RWPE1 (cell line): ENCODE results near the gene USP24.

ENCODE experiments used
- CTCF ChIA-PET: fragments of 350-600 bp; sonication (Branson Sonifier 250); formaldehyde crosslinking; extraction: SDS; loops from one replicate; lab custom pipeline; 2021; lab: Yijun Ruan, JAX
- POLR2A ChIA-PET: fragments of 400-600 bp; formaldehyde crosslinking; extraction: SDS; loops from one replicate; lab custom pipeline; 2020; ENCODE audit warnings: antibody characterized with exemption; ENCODE audit not compliant: low non-redundant PET; lab: Yijun Ruan, JAX
- DNase-seq: peaks from one replicate; pipeline ENCODE4 v3.0.0; 2012; ENCODE audit warnings: low spot score
- H3K27ac ChIP-seq: fragments of 450-650 bp; 2 replicates; pipeline ENCODE4 v1.5.1; 2017
- CTCF ChIP-seq: fragments of 450-650 bp; conservative IDR thresholded peaks from 2 replicates; pipeline ENCODE4 v1.5.1; 2017; ENCODE audit warnings: low read depth, mild to moderate bottlenecking

The USP24 gene

DNA sequence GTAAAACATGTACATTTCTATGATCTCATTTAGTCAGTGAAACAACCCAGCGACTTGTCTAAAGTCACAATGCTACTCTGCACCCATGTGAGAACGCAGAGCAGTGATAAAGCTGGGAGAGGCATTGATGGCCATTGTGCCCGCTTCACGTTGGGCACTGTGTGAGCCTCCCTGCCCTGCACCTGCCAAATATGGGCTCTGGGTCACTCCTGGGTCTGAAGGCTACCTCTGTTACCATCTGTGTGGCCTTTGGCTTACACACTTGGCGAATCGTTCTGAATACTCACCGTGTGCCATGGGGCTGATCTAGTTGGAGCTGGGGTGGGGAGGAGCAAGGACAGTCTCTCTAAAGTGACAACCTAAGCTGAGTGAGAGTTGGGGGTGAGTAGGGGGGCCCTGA, 145.9 kb downstream of the USP24 start:
- DNase-seq = no peak
- TF ChIP-seq CTCF = no peak
- ChIA-PET POLR2A (no interaction called here), CTCF (interaction anchor here (0.7 kb wide), 1 partner anchor 11 kb away, joined by 3 read pairs; no protein-coding TSS in a partner anchor)
- H3K27ac ChIP-seq = 0 out of 2 replicates have a peak overlapping the region, but pooled peaks have one; percentile 26

GRCh38 chr1:55068638-55069037, 146.5 kb downstream of the USP24 start:
- ChIA-PET POLR2A (no interaction called here), CTCF (interaction anchor here (1.0 kb wide), 1 partner anchor 60 kb away, joined by 3 read pairs; no protein-coding TSS in a partner anchor)
- no peak for DNase-seq
- no peak overlapping the region for H3K27ac ChIP-seq
- no peak for TF ChIP-seq CTCF

- ChIA-PET CTCF (interaction anchor here (1.0 kb wide), 1 partner anchor 60 kb away, joined by 3 read pairs; no protein-coding TSS in a partner anchor), POLR2A (no interaction called here)
- no peak for TF ChIP-seq CTCF
- no peak overlapping the region for H3K27ac ChIP-seq
- DNase-seq = no peak
Observed at GRCh38 chr1:55067914-55068313, 147.2 kb downstream of the USP24 start.

DNA sequence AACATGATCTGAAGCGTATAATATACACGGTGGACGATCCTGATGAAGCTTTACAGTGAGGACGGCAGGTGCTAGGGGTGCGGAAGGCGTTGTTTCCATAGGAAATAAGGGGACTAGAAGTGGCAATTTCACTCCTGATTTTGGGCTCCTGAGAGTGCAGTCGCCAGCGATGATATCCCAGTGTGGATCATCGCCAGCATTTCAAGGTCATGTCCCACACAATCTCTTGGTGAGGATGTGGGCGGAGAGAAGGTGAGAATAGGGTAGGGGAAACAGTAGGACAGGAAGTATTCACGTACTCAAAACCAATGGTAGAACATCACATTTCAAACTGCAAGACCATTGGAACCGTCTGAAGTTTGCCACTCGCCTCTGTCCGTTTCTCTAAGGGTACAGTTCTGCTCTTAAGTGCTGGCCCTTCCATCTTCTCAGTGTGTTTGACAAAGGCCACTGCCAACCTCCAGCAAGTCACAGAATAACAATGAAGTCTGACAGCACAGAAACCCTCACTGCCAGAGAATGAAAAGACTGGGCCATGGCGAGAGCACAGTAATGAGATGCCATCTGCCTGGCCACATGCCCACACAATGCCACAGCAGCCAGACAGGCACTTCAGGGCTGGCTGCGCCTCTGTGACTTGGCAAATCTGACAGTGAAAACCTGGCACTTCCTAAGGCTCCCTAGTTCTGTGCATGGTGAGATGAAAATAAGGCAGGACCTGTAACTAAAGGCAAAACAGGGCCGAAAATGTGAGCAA, 148.0 kb downstream of the USP24 start:
- POLR2A ChIA-PET = no interaction called here
- DNase-seq = no peak
- no peak for TF ChIP-seq CTCF
- CTCF ChIA-PET = no interaction called here
- peak overlapping the region; percentile 59 for H3K27ac ChIP-seq

- peak overlapping the region; percentile 42 for H3K27ac ChIP-seq
- CTCF ChIA-PET = no interaction called here
- TF ChIP-seq CTCF = no peak
- POLR2A ChIA-PET = no interaction called here
- no peak for DNase-seq
Observed at GRCh38 chr1:55065648-55066047, 149.5 kb downstream of the USP24 start.

- ChIA-PET POLR2A (no interaction called here), CTCF (interaction anchor here (0.6 to 1.5 kb wide), 3 partner anchors 9 to 15 kb away, joined by 3 to 4 read pairs (median 3); no protein-coding TSS in a partner anchor)
- TF ChIP-seq CTCF = no peak
- H3K27ac ChIP-seq = peak overlapping the region; percentile 42; the same call in 1 of the 2 replicates
- no peak for DNase-seq
Observed at GRCh38 chr1:55064861-55065263, 150.3 kb downstream of the USP24 start.
